ENCODE measurements around the gene PPM1E.

GRCh38 chr17:59027750-59028149, 272.1 kb downstream of the PPM1E start:
- no peak for TF ChIP-seq POLR2A (IDR thresholded peaks at IDR 0.05)
- TF ChIP-seq, protein P1, sequence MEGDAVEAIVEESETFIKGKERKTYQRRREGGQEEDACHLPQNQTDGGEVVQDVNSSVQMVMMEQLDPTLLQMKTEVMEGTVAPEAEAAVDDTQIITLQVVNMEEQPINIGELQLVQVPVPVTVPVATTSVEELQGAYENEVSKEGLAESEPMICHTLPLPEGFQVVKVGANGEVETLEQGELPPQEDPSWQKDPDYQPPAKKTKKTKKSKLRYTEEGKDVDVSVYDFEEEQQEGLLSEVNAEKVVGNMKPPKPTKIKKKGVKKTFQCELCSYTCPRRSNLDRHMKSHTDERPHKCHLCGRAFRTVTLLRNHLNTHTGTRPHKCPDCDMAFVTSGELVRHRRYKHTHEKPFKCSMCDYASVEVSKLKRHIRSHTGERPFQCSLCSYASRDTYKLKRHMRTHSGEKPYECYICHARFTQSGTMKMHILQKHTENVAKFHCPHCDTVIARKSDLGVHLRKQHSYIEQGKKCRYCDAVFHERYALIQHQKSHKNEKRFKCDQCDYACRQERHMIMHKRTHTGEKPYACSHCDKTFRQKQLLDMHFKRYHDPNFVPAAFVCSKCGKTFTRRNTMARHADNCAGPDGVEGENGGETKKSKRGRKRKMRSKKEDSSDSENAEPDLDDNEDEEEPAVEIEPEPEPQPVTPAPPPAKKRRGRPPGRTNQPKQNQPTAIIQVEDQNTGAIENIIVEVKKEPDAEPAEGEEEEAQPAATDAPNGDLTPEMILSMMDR (IDR thresholded peaks at IDR 0.05), result no peak

Measured in heart left ventricle (tissue), 13 donors.